H4 (cell line): ENCODE results near the gene OR2S2. TPM values are rescaled to one million over a fixed set of nuclear protein-coding genes. Genes with fewer than 3 reads are reported as not detected.
"Not testable (repeated sequence)": the region's sequence is repeated elsewhere in the genome, so short reads cannot be mapped to it uniquely, and the experiment has no call there.

ENCODE experiments used
- DNase-seq: peaks from one replicate; pipeline ENCODE4 v3.0.0-alpha.2; 2015; ENCODE audit warnings: low spot score
- total RNA-seq: library from RNA; depleted of rRNA; stranded (reverse); fragments of >200 nt; shearing (Covaris generic); gene quantifications from 2 replicates; pipeline ENCODE4 v1.2.3, GENCODE V29; 2014; rRNA removed

The OR2S2 gene, protein sequence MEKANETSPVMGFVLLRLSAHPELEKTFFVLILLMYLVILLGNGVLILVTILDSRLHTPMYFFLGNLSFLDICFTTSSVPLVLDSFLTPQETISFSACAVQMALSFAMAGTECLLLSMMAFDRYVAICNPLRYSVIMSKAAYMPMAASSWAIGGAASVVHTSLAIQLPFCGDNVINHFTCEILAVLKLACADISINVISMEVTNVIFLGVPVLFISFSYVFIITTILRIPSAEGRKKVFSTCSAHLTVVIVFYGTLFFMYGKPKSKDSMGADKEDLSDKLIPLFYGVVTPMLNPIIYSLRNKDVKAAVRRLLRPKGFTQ
- not detected in 2 replicates for total RNA-seq

DNA sequence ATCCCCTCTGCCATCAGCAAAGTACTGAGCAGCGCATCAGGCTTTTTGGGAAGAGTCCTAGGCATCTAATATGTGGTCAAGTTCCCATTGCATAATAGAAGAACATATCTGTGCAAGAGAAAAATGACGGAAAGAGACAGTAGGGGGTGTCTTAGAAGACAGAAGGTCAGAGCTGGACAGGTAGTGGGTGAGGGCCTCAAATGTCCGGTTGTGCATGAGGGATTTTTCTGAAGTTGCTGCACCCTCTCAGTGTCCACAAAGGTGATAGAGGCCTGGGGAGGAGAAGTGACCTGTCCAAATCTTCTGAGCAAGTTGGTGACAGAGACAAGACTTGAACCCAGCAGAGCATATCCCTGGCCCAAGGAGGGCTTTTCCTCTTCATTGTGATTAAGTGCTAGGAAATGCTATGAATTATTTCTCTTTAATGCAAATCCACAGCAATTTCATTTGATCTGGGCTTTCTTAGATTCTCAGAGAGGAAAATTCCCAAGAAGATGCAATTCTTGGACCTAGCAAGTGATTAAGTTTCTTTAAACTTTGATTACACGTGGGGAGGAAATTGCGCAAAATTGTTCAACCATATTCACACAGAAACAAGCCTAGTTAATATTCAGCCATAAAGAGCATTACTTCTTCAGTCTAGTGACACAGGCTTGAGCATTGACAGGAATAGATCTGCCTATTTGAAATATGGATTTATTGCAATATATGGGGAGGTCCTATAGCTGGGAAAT is at the start of gene OR2S2:
Gene OR2S2 (minus strand): TSS at position 51 of the 734 bp plus-strand sequence. CDS start 56 bp downstream, outside the sequence.
- DNase-seq = no peak

DNA sequence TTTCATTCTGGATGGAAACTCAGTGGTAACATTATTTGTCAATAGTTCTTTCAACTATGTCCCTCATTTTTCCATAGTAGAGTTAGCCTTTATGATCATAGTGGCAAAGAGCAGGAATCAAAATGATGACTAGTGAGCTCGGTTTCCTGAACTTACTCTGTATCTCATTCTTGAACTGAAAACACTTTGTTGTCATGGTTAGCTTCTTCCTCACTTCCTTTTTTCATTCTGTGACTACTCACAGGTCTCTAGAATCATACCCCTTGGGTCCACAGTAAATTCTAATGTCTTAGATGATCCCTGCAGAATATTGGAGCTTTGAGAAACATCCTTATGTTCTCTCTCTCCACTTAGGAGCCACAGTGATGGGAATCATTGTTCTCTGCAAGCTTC is 49.4 kb upstream of the OR2S2 start:
- DNase-seq = no peak

DNA sequence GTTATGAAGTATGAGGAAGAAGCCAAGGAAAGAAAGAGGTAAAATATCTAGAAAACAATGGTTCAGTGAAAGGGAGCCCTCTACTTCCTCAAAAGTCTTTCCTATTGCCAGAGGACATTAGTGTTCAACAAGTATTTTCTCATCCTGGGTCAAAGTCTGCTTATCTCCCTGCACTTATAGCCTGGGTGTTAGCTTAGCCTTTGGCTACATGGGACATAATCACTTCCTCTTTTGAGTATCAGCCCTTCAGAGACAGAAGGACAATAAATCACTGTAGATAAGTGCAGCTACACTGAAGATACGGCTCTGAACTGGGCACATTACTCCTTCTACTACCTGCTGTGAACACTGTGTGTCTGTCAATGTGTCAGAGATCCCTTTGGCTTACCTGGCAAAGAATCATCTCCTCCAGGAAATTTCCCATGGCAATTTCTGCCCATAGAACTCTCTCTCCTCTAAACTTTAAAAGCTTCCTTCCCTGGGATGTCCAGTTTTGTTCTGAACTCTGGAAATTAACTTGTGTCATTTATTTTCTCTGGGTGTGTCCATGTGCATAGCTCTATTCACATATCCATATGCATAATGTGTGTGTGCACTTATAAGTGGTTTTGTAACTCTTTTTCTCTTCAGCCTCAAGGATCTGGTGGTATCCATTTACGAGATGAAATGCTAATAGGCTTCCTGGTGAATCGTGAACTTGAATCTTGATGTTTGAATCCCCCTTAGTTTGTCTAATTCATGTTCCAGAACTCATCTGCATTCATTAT is 48.8 kb upstream of the OR2S2 start:
- no peak for DNase-seq

DNA sequence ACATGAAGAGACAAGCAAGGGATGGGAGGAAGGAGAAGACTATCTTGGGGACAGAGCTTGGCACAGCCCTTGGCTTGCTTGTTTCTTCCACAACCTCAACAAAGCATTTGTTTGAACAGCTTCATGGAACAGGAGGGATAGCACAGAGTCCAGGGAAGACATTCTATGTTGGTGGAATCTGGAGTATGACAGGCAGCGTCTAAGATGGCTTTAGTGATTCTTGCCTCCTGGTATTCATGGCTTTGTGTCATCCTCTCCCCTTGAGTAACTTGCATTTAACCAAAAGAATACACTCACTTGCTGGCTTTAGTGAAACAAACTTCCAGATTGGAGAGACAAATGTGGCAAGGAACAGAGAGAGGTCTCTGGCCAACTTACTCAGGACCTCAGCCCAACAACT is 47.9 kb upstream of the OR2S2 start:
- DNase-seq = no peak

DNA sequence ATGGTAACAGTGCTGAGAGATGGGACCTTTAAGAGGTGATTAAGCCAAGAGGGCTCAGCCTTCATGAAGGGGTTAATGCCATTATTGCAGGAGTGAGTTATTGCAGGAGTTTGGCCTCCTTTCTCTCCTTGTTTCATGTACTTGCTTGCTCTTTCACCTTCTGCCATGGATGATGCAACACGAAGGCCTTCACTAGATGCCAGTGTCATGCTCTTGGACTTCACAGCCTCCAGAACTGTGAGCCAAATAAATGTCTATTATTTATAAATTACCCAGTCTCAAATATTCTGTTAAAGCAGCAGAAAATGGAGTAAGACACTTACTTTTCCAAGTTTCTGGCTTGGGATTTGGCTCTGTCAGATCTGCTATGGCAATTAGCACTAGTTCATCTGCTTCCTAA is 40.4 kb upstream of the OR2S2 start:
- DNase-seq = no peak

DNA sequence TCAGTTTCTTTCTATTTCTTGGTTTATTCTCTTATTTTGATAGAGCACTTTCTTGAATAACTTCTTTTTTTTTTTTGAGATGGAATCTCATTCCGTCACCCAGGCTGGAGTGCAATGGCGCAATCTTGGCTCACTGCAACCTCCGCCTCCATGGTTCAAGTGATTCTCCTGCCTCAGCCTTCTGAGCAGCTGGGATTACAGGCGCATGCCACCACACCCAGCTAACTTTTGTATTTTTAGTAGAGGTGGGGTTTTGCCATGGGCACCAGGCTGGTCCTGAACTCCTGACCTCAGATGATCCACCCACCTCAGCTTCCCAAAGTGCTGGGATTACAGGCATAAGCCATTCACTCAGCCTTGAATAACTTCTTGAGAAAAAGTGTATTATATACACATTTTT is 39.1 kb upstream of the OR2S2 start:
- not testable (repeated sequence) for DNase-seq

DNA sequence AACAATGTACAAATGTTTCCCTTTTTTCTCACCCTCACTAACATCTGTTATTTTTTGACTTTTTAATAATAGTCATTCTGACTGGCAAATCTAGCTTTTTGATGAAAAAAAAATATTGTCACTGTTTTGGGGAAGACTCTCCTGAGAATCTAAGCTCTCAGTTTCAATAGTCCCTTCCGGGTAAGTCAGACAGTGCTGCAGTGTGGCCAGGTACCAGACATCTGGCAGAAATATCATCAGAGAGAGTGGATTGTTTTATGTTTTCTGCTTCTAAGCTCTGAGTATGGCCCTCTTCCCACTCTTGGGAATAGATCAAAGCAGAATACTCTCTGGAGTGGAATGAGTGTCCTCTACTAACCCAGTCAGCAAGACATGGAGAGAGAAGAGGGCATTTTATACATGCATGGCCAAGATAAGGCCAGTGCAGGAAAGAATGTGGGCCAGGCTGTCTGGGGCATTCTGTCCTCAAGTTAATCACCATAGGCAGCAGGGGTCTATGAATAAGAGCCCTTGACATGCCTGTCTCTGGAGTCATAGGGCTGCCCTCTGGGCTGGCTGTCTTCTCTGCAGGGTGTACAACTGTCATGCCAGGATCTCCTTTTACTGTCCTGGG is 38.5 kb upstream of the OR2S2 start:
- no peak for DNase-seq

DNA sequence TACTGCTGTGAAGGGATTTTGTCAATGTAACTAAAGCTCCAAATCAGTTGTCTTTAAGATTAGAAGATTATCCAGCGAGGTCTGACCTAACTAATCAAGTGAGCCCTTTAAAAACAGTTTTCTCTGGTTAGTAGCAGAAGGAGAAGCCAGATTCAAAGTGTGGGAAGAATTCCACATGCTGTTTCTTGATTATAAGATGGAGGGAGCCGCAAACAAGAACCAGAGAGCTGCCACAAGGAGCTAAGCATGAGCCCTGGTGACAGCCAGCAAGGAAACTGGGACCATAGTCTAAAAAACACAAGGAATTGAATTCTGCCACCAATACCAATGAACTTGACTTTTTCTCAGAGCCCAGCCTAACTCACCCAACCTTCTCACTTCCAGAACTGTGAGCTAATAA is 37.0 kb upstream of the OR2S2 start:
- DNase-seq = no peak

DNA sequence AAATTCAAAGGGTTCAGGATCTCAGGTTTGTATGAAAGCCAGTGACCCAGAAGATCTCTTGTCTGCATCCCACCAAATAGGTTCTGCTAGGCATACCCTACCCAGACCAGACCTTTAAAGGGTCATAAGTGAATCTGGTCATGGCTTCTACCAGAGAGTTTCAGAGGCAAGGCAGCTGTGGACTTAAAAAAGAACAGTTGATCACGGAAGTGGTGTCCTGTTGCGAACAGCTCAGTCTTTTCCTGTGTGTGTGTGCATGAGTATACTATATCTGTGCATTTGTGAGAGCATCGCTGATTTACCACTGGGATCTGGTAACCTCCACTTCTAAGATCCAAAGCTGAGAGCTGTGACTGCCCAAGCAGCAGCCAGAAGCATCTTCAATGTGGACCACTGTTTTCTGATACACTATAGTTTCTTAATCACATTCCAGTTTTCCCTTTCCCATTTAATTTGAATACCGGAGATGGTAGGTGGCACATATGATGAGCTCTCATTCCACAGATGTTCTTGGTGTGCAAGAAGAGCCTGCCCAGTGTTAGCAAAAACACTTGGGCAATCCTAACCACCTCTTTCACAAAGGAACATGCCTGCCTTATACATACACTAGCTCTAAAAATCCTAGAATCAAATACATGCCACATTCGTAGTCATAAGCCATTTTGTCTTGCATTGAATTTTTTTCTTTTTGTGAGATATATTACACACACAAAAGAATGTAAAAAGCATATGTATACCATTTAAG is 36.2 kb upstream of the OR2S2 start:
- no peak for DNase-seq

DNA sequence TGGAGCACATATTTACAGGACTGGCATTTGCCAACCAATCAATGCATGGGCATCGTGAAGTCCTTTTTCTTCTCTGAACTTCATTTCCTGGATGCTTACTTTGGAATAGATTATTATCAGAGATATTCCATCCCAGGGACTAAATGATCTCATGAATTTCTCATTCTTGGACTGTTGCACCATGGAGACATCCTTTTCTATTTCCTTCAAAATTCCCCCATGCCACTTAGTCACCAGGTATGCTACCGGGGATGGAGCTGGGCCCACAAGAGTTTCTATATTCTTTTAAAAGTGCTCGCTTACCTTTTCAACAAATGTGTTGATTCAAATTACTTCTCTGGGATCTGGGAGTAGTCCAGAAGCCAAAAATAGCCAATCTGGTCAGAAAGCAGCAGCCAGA is 35.2 kb upstream of the OR2S2 start:
- not testable (repeated sequence) for DNase-seq

DNA sequence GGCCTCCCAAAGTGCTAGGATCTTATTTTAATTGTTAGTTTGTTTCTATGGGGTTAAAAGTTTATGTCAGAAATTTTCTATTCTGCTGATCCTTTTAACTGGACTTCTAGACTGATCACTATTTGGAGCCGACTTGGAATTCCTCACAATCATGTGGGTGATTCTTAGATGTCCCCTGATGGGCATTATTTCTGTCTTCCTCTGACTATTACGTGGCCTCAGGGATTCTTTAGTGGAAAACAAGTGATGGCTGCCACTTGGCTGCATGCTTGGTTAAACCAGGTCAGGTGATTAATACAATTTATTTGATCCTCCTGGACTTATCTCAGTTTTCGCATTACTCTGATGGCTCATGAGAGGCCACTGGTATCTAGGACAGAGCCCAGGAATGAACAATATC is 32.2 kb upstream of the OR2S2 start:
- DNase-seq = no peak

DNA sequence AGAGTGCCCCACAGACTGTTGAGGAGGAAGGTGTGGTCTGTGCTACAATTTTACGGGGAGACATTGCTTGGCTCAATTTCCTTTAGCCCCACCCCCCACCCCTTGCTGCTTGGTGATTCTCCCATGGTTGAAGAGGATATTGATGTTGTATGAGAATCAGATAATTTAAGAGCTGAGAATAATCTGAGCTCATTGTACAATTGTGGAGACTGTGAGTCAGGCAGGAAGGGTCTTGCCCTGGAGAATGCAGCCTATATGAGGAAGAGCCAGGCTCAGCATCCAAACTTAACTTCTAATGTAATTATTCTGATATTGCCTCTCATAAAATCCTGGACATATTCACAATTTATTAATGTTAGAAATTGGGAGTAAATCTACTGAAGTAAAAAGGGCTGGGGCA is 26.1 kb upstream of the OR2S2 start:
- no peak for DNase-seq

DNA sequence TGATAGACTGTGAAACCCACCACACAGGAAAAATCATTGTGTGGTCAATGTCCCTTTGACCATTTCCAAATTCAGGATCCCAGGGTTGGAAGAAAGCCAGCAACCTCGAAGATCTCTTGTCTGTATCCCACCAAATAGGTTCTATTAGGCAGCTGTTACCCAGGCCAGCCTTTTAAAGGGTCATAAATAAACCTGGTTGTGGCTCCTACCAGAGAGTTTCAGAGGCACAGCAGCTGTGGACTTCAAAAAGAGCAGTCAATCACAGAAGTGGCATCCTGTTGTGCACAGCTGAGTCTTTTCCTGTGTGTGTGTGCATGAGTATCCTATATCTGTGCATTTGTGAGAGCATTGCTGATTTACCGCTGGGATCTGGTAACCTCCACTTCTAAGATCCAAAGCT is 23.7 kb upstream of the OR2S2 start:
- DNase-seq = no peak

DNA sequence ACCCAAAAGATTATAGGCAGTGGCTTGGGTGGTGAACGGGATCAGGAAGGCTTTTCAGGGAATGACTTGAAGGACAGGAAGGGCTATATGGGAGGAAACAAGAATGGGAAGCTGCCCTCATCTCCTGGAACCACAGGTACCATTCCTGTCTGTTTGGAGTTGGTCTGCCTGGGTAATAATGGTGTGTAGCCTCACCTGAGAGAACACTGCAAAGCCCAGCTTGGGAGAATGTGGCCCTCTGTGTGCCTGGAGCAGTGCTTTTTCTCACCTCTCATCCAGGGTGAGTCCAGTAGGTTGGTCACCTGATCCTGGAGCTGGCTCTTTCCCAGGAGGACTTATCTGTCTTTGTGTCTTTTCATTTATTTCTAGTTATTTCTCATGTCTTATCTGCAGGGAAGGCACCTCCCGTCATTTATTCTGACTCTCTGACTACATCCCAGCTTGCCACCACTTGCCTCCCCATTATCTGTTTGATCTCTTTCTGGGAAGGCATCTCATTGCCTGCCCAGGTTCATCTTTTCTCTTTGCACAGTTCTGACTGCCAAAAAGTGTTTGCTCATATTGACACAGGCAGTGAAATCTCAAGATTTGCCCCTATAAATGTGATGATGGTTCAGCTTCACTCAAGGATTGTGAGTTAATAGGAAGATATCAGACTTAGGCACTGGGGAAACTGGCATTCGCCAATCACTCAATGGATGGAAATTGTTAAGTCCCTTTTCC is 22.5 kb upstream of the OR2S2 start:
- DNase-seq = no peak

DNA sequence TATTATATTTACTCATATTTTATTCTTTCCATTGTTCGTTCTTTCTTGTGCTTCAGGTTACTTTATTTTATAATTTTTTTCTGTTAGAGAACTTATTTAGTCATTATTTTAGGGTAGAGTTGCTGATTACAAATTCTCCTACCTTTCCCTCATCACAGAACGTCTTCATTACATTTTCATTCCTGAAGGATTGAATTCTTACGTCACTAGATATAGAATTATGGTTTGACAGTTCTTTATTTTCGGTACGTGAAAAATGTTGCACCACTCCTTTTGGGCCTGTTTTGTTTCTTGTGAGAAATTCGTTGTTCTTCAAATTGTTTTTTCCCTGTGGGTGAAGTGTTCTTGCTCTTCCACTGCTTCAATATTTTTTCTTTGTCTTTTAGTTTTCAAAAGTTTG is 20.8 kb upstream of the OR2S2 start:
- DNase-seq = no peak

DNA sequence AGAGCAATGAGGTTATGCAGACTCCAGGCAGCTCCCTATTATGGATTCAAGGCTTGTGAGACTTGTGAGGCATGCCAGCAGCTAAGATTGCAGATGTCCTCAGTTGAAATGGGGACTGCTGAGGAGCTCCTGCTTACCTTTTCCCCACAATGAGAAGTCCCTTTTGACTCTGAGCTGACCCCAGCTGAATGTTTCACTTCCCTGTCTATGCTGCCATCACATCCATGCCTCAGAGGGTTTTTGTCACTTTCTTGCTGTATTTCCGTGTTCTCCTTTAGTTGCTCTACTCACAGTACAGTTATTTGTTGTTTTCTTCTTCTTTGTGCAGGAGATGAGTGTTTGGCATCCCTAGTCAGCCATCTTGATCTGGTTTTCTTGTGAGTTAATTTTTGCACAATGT is 18.8 kb upstream of the OR2S2 start:
- no peak for DNase-seq

DNA sequence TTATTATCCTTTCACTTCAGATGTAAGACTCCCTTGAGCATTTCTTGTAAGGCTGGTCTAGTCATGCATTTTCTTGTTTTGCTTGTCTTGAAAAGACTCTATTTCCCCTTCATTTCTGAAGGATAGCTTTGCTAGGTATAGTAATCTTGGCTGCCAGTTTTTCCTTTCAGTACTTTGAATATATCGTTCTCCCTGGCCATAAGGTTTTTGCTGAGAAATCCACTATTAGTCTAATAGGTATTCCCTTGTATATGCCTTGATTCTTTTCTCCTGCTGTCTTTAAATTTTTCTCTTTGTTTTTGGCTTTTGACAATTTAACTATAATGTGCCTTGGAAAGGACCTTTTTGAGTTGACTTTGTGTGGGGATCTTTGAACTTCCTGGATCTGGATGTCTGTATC is 16.8 kb upstream of the OR2S2 start:
- DNase-seq = no peak

DNA sequence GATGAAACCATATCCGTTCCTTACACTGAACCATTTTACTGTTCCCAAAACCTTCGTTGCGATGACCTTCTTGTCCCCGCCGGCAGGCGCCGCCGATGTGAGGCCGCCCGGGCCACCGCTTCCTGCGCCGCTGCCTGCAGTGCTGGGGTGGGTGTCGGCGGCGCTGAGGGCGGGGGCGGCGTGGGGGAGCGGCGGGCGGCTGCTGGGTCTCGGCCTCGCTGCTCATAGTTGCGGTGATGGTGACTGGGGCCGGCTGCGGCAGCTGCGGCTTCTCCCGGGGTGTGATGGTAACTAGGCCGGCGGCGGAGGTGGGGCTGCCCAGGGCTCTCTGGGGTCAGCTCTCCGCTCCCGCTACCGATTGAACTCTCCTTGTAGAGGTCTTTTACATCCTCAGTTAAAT is 14.1 kb upstream of the OR2S2 start:
- DNase-seq = no peak

DNA sequence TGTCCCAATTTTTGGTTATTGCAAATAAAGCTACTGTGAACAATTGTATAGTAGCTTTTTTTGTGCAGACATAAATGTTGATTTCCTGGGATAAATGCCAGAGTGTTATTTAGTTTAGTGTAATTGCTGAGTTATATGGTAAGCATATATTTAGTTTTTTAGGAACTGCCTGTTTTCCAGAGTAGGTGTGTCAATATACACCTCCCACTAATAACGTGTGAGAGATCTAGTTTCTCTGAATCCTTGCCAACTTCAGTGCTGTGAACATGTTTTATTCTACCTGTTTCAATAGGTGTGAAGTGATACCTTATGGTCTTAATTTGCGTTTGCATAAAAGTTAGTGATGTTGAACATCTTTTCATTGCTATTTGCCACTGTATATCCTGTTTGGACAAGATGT is 9.1 kb upstream of the OR2S2 start:
- DNase-seq = no peak

DNA sequence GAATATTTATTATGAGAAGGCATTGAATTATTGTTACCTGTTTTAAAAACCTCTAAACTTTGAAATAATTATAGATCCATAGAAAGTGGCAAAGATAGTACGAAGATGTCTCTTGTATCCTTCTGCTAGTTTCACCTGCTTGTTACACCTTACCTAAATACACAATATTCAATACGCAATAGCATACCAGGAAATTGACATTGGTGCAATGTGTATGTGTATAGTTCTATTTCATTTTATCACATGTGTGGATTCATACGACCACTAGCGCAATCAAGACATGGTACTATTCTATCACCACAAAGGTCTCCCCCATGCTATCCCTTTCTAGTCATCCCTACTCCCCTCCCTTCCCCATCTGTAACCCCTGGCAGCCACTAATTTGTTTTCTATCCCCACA is 8.5 kb upstream of the OR2S2 start:
- no peak for DNase-seq

DNA sequence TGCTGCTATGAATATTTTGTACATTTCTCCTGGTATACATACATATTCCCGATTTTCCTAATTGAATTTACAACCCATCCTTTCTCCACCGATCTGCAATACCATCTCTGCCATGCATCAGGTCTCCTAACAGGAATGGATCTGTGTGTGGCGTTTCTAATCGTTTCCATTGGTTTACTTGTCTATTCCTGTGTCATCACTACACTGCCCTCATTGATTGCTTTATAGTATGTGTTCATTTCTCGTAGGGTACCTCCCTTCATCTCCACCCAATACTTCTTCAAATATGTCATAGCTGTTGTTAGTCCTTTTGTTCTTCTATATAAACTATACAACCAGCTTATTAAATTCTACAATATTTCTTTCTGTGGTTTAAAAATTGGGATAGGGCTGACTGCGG is 7.1 kb upstream of the OR2S2 start:
- no peak for DNase-seq
